ENCODE measurements around the gene SEMA3B.

DNA sequence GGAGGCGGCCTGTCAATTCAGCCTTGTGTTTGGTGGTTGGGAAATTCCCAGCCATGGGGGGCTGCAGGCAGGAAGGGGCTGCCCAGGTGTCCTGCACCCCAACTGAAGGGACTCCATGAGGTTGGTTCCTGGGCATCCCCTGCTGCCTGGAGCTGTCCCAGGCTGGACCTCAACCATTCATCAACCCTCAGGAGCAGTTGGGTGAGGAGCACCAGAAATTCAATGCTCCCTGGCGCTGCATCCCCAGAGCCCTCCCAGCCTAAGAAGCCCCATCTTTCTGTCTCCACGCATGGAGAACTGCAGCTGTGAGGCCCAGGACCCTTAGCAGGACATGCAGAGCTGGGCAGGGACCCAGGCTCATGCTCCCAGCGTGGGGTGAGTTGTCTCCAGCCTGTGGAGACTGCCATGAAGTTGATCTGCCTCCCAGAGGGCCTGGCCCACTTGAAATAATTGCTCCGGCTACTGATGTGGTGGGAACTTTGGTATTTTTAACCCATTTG is 8.0 kb upstream of the SEMA3B start:
- TF ChIP-seq POLR2AphosphoS5 (IDR thresholded peaks at IDR 0.05; ENCODE audit: low read depth): no peak
- TF ChIP-seq, protein P1, sequence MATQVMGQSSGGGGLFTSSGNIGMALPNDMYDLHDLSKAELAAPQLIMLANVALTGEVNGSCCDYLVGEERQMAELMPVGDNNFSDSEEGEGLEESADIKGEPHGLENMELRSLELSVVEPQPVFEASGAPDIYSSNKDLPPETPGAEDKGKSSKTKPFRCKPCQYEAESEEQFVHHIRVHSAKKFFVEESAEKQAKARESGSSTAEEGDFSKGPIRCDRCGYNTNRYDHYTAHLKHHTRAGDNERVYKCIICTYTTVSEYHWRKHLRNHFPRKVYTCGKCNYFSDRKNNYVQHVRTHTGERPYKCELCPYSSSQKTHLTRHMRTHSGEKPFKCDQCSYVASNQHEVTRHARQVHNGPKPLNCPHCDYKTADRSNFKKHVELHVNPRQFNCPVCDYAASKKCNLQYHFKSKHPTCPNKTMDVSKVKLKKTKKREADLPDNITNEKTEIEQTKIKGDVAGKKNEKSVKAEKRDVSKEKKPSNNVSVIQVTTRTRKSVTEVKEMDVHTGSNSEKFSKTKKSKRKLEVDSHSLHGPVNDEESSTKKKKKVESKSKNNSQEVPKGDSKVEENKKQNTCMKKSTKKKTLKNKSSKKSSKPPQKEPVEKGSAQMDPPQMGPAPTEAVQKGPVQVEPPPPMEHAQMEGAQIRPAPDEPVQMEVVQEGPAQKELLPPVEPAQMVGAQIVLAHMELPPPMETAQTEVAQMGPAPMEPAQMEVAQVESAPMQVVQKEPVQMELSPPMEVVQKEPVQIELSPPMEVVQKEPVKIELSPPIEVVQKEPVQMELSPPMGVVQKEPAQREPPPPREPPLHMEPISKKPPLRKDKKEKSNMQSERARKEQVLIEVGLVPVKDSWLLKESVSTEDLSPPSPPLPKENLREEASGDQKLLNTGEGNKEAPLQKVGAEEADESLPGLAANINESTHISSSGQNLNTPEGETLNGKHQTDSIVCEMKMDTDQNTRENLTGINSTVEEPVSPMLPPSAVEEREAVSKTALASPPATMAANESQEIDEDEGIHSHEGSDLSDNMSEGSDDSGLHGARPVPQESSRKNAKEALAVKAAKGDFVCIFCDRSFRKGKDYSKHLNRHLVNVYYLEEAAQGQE (IDR thresholded peaks at IDR 0.05; ENCODE audit: unreplicated experiment): no peak
